Right lobe of liver (tissue), 6 donors: ENCODE results near the gene BORCS5. TPM values are rescaled to one million over a fixed set of nuclear protein-coding genes. Genes with fewer than 3 reads are reported as not detected.

ENCODE experiments used
- ATAC-seq, 4 donors: fragments of 200-7000 bp; cut with Tn5 transposase; one replicate each; pipeline ENCODE4 v1.9.1; 2020; ENCODE audit warnings: mild to moderate bottlenecking in 4 of 4, moderate library complexity in 4 of 4
- DNase-seq, 3 donors: peaks; one replicate each; pipeline ENCODE4 v3.0.0-alpha.2; 2020
- H3K27ac ChIP-seq, 3 donors: fragments of 200-600 bp; one replicate each; pipeline ENCODE4 v1.8.0; 2022
- H3K27me3 ChIP-seq, 2 donors: fragments of 200-600 bp; one replicate each; pipeline ENCODE4 v1.8.0; 2022
- H3K36me3 ChIP-seq, 4 donors: fragments of 200-600 bp; sonication (generic) in 1 of 4; one replicate each; pipeline versions ENCODE4 v1.5.1 to v1.8.0; 2017 to 2022; ENCODE audit warnings: control low read depth in 1 of 4
- H3K4me1 ChIP-seq, 4 donors: fragments of 200-600 bp; sonication (generic) in 1 of 4; one replicate each; pipeline versions ENCODE4 v1.5.1 to v1.8.0; 2017 to 2022; ENCODE audit warnings: control low read depth in 1 of 4
- H3K4me3 ChIP-seq, 3 donors: fragments of 200-600 bp; one replicate each; pipeline ENCODE4 v1.8.0; 2022
- H3K9me3 ChIP-seq, 4 donors: fragments of 200-600 bp; sonication (generic) in 1 of 4; one replicate each; pipeline versions ENCODE4 v1.5.1 to v1.8.0; 2017 to 2022; ENCODE audit warnings: control low read depth in 1 of 4
- CTCF ChIP-seq, 4 donors: fragments of 200-600 bp in 3 of 4; fragments of 450-650 bp in 1 of 4; IDR thresholded peaks; one replicate each; pipeline versions ENCODE4 v1.5.1 to v1.8.0; 2016 to 2022; ENCODE audit warnings: antibody characterized with exemption in 4 of 4, mild to moderate bottlenecking in 2 of 4
- POLR2A ChIP-seq: fragments of 450-650 bp; IDR thresholded peaks from one replicate; pipeline ENCODE4 v1.6.1; 2017; ENCODE audit warnings: antibody characterized with exemption, mild to moderate bottlenecking
- WGBS: methylation state at CpG from one replicate; pipeline ENCODE4 v1.1.6; 2018; ENCODE audit warnings: low coverage, low lambda C conversion rate; ENCODE audit not compliant: insufficient coverage; ENCODE audit errors: missing lambda C conversion rate; 5-methylcytosine and 5-hydroxymethylcytosine counted together
- intact Hi-C, 2 donors: fragments of 100-400 bp; cut with DNase I; formaldehyde crosslinking; loops; one replicate each; pipeline versions ENCODE4 v1.11.2 to v1.14.1; 2022
- total RNA-seq, 6 experiments: library from RNA; depleted of rRNA in 2 of 6; stranded (reverse); fragments of >200 nt in 2 of 6; fragmentation: NEBNext Ultra II Directional in 3 of 6; extraction: Animal tissue kit (Norgen Biotek cat#: 25700) in 3 of 6; gene quantifications; one replicate each; pipeline versions ENCODE4 v1.1.0 to v1.2.4, GENCODE V29; 2016 to 2023
- donor health status: DM: no; HTN: yes; CAD: no.
- donor health status: DM: no; HTN: no; CAD: no.
- donor health status: DM: no; HTN: no; CAD: no.
- donor health status: DM: no; HTN: yes; CAD: no.
- donor health status: DM: no; HTN: yes; CAD: no.

BORCS5 gene
- total RNA-seq, 6 experiments from 2014 or later: 6.0 to 11.1 (median 8.0) TPM

- no peaks in the 10 kb centered on the region for H3K9me3 ChIP-seq
- peak overlapping the region; percentile 79 to 95 (median 93) for H3K4me3 ChIP-seq
- DNase-seq: no peak
- 4% methylated on average over 10 of the region's 10 CpGs for WGBS
- TF ChIP-seq POLR2A: no peak
- no peak for TF ChIP-seq CTCF (IDR thresholded peaks at IDR 0.05)
- peak in 1 of 4 donors; percentile 7 for ATAC-seq
- no peaks in the 10 kb centered on the region for H3K27me3 ChIP-seq
- H3K27ac ChIP-seq: peak overlapping the region; percentile 98 to 100 (median 99)
- intact Hi-C loops: no loop called here
- H3K36me3 ChIP-seq: no peaks in the 10 kb centered on the region
- H3K4me1 ChIP-seq: peaks cover 0 to 11% (median 3%) of the 10 kb centered on the region in 4 donors
Observed at GRCh38 chr12:12357719-12358461, 1.0 kb downstream of the BORCS5 start.

GRCh38 chr12:12358528-12358927, 1.6 kb downstream of the BORCS5 start:
- DNase-seq: no peak
- Histone ChIP-seq H3K4me3 (peak overlapping the region in 1 of 3 donors; percentile 93), H3K27me3 (no peaks in the 10 kb centered on the region), H3K9me3 (no peaks in the 10 kb centered on the region), H3K36me3 (no peaks in the 10 kb centered on the region), H3K27ac (peak overlapping the region; percentile 98 to 100 (median 99)), H3K4me1 (peaks cover 0 to 11% (median 3%) of the 10 kb centered on the region in 4 donors)
- ATAC-seq: no peak
- 63% methylated on average over 3 of the region's 4 CpGs for WGBS
- intact Hi-C loops: no loop called here
- TF ChIP-seq CTCF (IDR thresholded peaks at IDR 0.05) (no peak), POLR2A (no peak)

GRCh38 chr12:12364787-12365445, 8.0 kb downstream of the BORCS5 start:
- H3K4me1 ChIP-seq: no peaks in the 10 kb centered on the region
- DNase-seq (no peak), ATAC-seq (peak in 1 of 4 donors; percentile 54)
- no peaks in the 10 kb centered on the region for H3K27me3 ChIP-seq
- 96% methylated on average over 3 of the region's 4 CpGs for WGBS
- intact Hi-C loops: no loop called here
- H3K9me3 ChIP-seq: no peaks in the 10 kb centered on the region
- no peak overlapping the region for H3K27ac ChIP-seq
- H3K36me3 ChIP-seq: peaks cover 0 to 6% (median 0%) of the 10 kb centered on the region in 4 donors
- H3K4me3 ChIP-seq: no peak overlapping the region
- TF ChIP-seq CTCF (IDR thresholded peaks at IDR 0.05) (no peak), POLR2A (no peak)

- intact Hi-C loops: no loop called here
- no peaks in the 10 kb centered on the region for H3K9me3 ChIP-seq
- 89% methylated on average over 5 of the region's 5 CpGs for WGBS
- peaks cover 0 to 6% (median 0%) of the 10 kb centered on the region in 4 donors for H3K36me3 ChIP-seq
- DNase-seq (no peak), ATAC-seq (no peak)
- H3K4me3 ChIP-seq: no peak overlapping the region
- no peak overlapping the region for H3K27ac ChIP-seq
- no peaks in the 10 kb centered on the region for H3K4me1 ChIP-seq
- no peaks in the 10 kb centered on the region for H3K27me3 ChIP-seq
- TF ChIP-seq POLR2A (no peak), CTCF (IDR thresholded peaks at IDR 0.05) (no peak)
Observed at GRCh38 chr12:12365446-12365802, 8.5 kb downstream of the BORCS5 start.
